ENCODE data around the gene GSE1.

- TF ChIP-seq CTCF (IDR thresholded peaks at IDR 0.05) (no peak), POLR2A (IDR thresholded peaks at IDR 0.05) (no peak), EP300 (IDR thresholded peaks at IDR 0.05) (no peak)
These were observed 11.0 kb downstream of the GSE1 start for GRCh38 chr16:85623997-85624601.
